Upper lobe of right lung (tissue), 1 donor: ENCODE data around the gene TMEM123. TPM values are rescaled to one million over a fixed set of nuclear protein-coding genes. Genes with fewer than 3 reads are reported as not detected.

ENCODE experiments used
- ATAC-seq: fragments of 200-7000 bp; cut with Tn5 transposase; one replicate; pipeline ENCODE4 v1.9.1; 2020; ENCODE audit warnings: mild to moderate bottlenecking, moderate library complexity
- DNase-seq: peaks from one replicate; pipeline ENCODE4 v3.0.0-alpha.2; 2020
- H3K27ac ChIP-seq: fragments of 200-600 bp; one replicate; pipeline ENCODE4 v1.8.0; 2022
- H3K27me3 ChIP-seq: fragments of 200-600 bp; one replicate; pipeline ENCODE4 v1.8.0; 2022; ENCODE audit warnings: mild to moderate bottlenecking
- H3K36me3 ChIP-seq: fragments of 200-600 bp; one replicate; pipeline ENCODE4 v1.8.0; 2022
- H3K4me1 ChIP-seq: fragments of 200-600 bp; one replicate; pipeline ENCODE4 v1.8.0; 2022
- H3K4me3 ChIP-seq: fragments of 200-600 bp; one replicate; pipeline ENCODE4 v1.8.0; 2022; ENCODE audit warnings: mild to moderate bottlenecking
- H3K9me3 ChIP-seq: fragments of 200-600 bp; one replicate; pipeline ENCODE4 v1.8.0; 2022
- intact Hi-C: fragments of 100-400 bp; cut with DNase I; formaldehyde crosslinking; loops from one replicate; pipeline ENCODE4 v1.11.0; 2022
- total RNA-seq: library from RNA; stranded (reverse); fragmentation: NEBNext Ultra II Directional; extraction: Animal tissue kit (Norgen Biotek cat#: 25700); gene quantifications from one replicate; pipeline ENCODE4 v1.2.1, GENCODE V29; 2021
- TF ChIP-seq, protein P1 (sequence below): fragments of 200-600 bp; IDR thresholded peaks from one replicate; pipeline ENCODE4 v1.8.0; 2022; ENCODE audit warnings: antibody characterized with exemption
- donor health status: DM: no; HTN: yes; CAD: no; lungs with severe emphysema.

Gene TMEM123
- total RNA-seq, 1 donor from 2014 or later = 203 TPM

DNA sequence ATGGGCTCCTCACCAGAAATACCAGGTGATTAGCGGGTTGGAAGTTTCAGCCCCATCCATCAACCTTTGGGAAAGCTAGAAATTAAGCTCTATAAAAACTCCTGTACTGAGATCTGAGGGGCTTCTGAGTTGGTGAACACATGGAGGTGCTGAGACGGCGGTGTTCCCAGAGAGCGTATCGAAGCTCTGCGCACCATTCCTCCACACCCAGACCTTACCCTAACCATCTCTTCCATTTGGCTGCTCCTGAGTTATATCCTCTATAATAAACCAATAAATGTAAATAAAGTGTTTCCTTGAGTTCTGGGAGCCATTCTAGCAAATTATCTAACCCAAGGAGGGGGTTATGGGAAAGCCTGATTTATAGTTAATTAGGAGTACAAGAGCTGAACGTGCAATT, 41.4 kb downstream of the TMEM123 start:
- DNase-seq (no peak), ATAC-seq (no peak)
- intact Hi-C loops = no loop called here
- no peak overlapping the region for H3K27ac ChIP-seq
- no peaks in the 10 kb centered on the region for H3K27me3 ChIP-seq
- peaks cover 12% of the 10 kb centered on the region for H3K36me3 ChIP-seq
- peaks cover 8% of the 10 kb centered on the region for H3K4me1 ChIP-seq
- H3K4me3 ChIP-seq = no peak overlapping the region
- TF ChIP-seq, protein P1, sequence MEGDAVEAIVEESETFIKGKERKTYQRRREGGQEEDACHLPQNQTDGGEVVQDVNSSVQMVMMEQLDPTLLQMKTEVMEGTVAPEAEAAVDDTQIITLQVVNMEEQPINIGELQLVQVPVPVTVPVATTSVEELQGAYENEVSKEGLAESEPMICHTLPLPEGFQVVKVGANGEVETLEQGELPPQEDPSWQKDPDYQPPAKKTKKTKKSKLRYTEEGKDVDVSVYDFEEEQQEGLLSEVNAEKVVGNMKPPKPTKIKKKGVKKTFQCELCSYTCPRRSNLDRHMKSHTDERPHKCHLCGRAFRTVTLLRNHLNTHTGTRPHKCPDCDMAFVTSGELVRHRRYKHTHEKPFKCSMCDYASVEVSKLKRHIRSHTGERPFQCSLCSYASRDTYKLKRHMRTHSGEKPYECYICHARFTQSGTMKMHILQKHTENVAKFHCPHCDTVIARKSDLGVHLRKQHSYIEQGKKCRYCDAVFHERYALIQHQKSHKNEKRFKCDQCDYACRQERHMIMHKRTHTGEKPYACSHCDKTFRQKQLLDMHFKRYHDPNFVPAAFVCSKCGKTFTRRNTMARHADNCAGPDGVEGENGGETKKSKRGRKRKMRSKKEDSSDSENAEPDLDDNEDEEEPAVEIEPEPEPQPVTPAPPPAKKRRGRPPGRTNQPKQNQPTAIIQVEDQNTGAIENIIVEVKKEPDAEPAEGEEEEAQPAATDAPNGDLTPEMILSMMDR = no peak
- H3K9me3 ChIP-seq = no peaks in the 10 kb centered on the region

DNA sequence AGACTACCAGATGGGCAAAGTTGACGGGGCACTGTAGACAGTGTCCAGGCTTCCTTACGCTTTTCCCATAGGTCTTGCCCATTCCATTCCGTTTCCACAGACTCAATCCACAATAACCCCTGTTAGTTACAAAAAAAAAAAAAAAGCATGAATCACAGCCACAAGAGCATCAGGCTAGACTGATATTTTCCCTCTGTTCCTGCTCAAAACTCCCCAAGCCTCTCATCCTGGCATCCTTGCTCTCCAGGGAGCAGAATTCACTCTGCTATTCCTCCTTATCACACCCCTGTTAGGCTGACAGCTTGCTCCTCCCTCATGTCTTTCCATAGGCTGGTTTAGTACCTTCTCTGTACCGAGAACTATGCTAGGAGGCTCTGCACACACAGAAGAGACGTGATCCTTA, 42.2 kb downstream of the TMEM123 start:
- no peak for DNase-seq
- H3K4me1 ChIP-seq = peaks cover 8% of the 10 kb centered on the region
- TF ChIP-seq, protein P1 = no peak
- H3K4me3 ChIP-seq = no peak overlapping the region
- no peak overlapping the region for H3K27ac ChIP-seq
- H3K27me3 ChIP-seq = no peaks in the 10 kb centered on the region
- ATAC-seq = no peak
- H3K9me3 ChIP-seq = no peaks in the 10 kb centered on the region
- intact Hi-C loops = no loop called here
- peaks cover 15% of the 10 kb centered on the region for H3K36me3 ChIP-seq

DNA sequence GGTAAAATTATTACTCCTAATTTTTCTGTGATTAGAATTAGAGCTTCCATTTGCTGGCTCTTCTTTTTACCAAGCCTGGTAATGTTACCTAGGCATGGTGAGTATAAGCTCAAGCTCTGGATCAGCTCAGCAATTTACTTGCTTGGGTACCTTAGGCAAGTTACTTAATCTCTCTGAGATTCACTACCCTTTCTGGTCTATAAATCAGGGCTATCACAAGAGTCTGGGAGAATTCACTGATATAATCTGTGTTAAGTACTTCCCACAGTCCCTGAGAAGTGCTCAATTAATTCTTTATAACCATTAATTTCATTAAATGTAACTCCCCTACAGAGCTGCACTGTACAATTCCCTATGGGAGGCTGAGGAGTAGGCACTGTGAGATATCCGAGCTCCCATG, 44.2 kb downstream of the TMEM123 start:
- H3K9me3 ChIP-seq = no peaks in the 10 kb centered on the region
- TF ChIP-seq, protein P1 = no peak
- no peak overlapping the region for H3K4me3 ChIP-seq
- intact Hi-C loops = no loop called here
- H3K27me3 ChIP-seq = no peaks in the 10 kb centered on the region
- peaks cover 8% of the 10 kb centered on the region for H3K4me1 ChIP-seq
- ATAC-seq (no peak), DNase-seq (no peak)
- H3K27ac ChIP-seq = no peak overlapping the region
- H3K36me3 ChIP-seq = peaks cover 20% of the 10 kb centered on the region

DNA sequence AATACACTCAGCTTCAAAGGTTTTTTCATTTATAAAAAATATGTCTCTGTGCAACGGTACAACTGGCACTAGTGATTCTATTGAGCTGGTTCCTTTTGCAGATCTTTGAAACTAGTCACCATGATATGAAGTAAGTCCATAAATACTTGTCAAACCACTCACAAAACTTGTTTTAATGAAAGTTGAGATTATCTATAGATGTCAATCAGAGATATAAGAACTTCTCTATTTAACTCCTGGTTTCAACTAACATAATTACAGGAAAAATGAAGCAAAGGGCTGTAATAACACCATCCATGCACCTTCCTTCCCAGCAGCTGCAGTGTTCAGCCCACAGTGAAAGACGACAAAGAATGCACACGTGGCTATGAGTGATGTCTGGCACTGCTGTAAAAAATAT, 44.7 kb downstream of the TMEM123 start:
- intact Hi-C loops = no loop called here
- Histone ChIP-seq H3K27ac (no peak overlapping the region), H3K36me3 (peaks cover 22% of the 10 kb centered on the region), H3K9me3 (no peaks in the 10 kb centered on the region), H3K4me3 (no peak overlapping the region), H3K27me3 (no peaks in the 10 kb centered on the region), H3K4me1 (peaks cover 8% of the 10 kb centered on the region)
- no peak for ATAC-seq
- no peak for DNase-seq
- TF ChIP-seq, protein P1 = no peak

DNA sequence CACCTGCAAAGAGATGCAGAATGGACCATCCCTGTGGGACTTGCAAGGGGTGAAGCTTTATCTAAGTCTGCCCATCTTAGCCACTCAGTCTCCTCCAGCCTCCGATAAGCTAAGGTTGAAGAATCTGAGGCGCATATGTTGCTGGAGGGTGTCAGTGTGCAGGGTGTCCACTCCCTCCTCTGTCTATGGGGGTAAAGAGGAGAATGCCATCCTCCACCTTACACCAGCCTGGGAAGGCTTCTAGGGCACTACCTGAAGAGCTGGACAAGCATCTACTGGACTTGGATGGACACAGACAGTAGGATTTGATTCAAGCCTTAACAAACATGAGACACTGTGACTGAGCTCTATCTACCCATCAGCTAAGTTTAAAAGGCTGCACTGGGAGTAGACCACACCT, 46.5 kb downstream of the TMEM123 start:
- H3K27me3 ChIP-seq = no peaks in the 10 kb centered on the region
- no peaks in the 10 kb centered on the region for H3K9me3 ChIP-seq
- peaks cover 8% of the 10 kb centered on the region for H3K4me1 ChIP-seq
- H3K27ac ChIP-seq = no peak overlapping the region
- intact Hi-C loops = no loop called here
- no peak overlapping the region for H3K4me3 ChIP-seq
- peaks cover 31% of the 10 kb centered on the region for H3K36me3 ChIP-seq
- TF ChIP-seq, protein P1 = no peak
- ATAC-seq (no peak), DNase-seq (no peak)

DNA sequence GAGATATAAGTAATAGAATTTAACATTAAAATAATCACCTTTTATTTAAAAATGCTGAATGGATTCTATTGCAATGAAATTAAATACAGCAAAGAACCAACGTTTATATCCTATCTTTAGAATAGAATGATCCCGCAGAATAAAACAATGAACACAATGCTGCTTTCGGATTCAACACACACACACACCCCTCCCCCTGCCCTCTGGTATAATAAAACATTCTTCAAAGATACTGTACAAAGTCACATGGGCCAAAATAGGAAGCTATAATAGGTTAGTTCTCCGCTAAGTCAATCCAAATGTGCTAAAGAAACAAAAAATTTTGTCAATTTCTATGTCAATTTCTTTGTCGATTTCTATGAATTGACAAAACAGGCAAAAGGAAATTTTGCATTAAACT, 47.1 kb downstream of the TMEM123 start:
- H3K4me1 ChIP-seq = peaks cover 8% of the 10 kb centered on the region
- no peak for DNase-seq
- no peak overlapping the region for H3K4me3 ChIP-seq
- no peaks in the 10 kb centered on the region for H3K27me3 ChIP-seq
- TF ChIP-seq, protein P1 = no peak
- ATAC-seq = no peak
- H3K27ac ChIP-seq = no peak overlapping the region
- intact Hi-C loops = no loop called here
- no peaks in the 10 kb centered on the region for H3K9me3 ChIP-seq
- H3K36me3 ChIP-seq = peaks cover 37% of the 10 kb centered on the region
